Mesendoderm (in vitro differentiated cells): ENCODE data around the gene GMFB.
A peak's percentile ranks its signal among the peaks of the same experiment; 100 is the strongest.

Experiments used
- DNase-seq: peaks from one replicate; pipeline ENCODE4 v3.0.0; 2013
- H2AK5ac ChIP-seq: 2 replicates; pipeline ENCODE4 v1.6.1; 2013; ENCODE audit warnings: low read length, inconsistent platforms
- H2BK120ac ChIP-seq: 2 replicates; pipeline ENCODE4 v1.6.1; 2013; ENCODE audit warnings: low read depth, mild to moderate bottlenecking, low read length, moderate library complexity, mixed read lengths
- H2BK15ac ChIP-seq: replicated peaks from 2 replicates; pipeline ENCODE4 v1.6.1; 2013; ENCODE audit warnings: low read depth, mild to moderate bottlenecking, moderate library complexity
- H2BK5ac ChIP-seq: 2 replicates; pipeline ENCODE4 v1.6.1; 2013; ENCODE audit warnings: low read length, inconsistent platforms
- H3K18ac ChIP-seq: 2 replicates; pipeline ENCODE4 v1.6.1; 2013; ENCODE audit warnings: mild to moderate bottlenecking, low read length, mixed read lengths
- H3K23ac ChIP-seq: one replicate; pipeline ENCODE4 v1.6.1; 2013; ENCODE audit warnings: low read length
- H3K27ac ChIP-seq: 2 replicates; pipeline ENCODE4 v1.5.1; 2013; ENCODE audit warnings: low read depth, mild to moderate bottlenecking, inconsistent platforms, low read length, moderate library complexity
- H3K27me3 ChIP-seq: 2 replicates; pipeline ENCODE4 v1.6.1; 2013; ENCODE audit warnings: low read length, control low read depth, mild to moderate bottlenecking, inconsistent platforms; ENCODE audit not compliant: insufficient read depth, poor library complexity
- H3K36me3 ChIP-seq: 2 replicates; pipeline ENCODE4 v1.6.1; 2013; ENCODE audit warnings: low read length, inconsistent platforms; ENCODE audit not compliant: control insufficient read depth, insufficient read depth
- H3K4ac ChIP-seq: one replicate; pipeline ENCODE4 v1.6.1; 2013; ENCODE audit warnings: low read depth, mild to moderate bottlenecking, low read length, moderate library complexity
- H3K4me1 ChIP-seq: 2 replicates; pipeline ENCODE4 v1.6.1; 2013; ENCODE audit warnings: low read depth, low read length, inconsistent platforms; ENCODE audit not compliant: control insufficient read depth
- H3K4me2 ChIP-seq: 2 replicates; pipeline ENCODE4 v1.6.1; 2013; ENCODE audit warnings: low read length
- H3K4me3 ChIP-seq: 2 replicates; pipeline ENCODE4 v1.5.1; 2013; ENCODE audit warnings: mild to moderate bottlenecking, low read length
- H3K56ac ChIP-seq: one replicate; pipeline ENCODE4 v1.6.1; 2013; ENCODE audit warnings: low read length
- H3K79me1 ChIP-seq: 2 replicates; pipeline ENCODE4 v1.6.1; 2013; ENCODE audit warnings: low read length, inconsistent platforms
- H3K79me2 ChIP-seq: 2 replicates; pipeline ENCODE4 v1.6.1; 2013; ENCODE audit warnings: mild to moderate bottlenecking, low read length; ENCODE audit not compliant: control insufficient read depth, insufficient read depth
- H3K9ac ChIP-seq: 2 replicates; pipeline ENCODE4 v1.6.1; 2013; ENCODE audit warnings: low read length, inconsistent platforms
- H4K5ac ChIP-seq: one replicate; pipeline ENCODE4 v1.6.1; 2013; ENCODE audit warnings: low read length
- H4K8ac ChIP-seq: one replicate; pipeline ENCODE4 v1.6.1; 2013; ENCODE audit warnings: low read depth, mild to moderate bottlenecking, control low read depth, low read length, moderate library complexity
- WGBS: extraction: QIAGEN DNeasy Blood & Tissue Kit; methylation state at CpG from one replicate; pipeline ENCODE4 v1.1.7; 2013; ENCODE audit warnings: low lambda C conversion rate, missing lambda C conversion rate; ENCODE audit not compliant: insufficient coverage; ENCODE audit errors: extremely low coverage; 5-methylcytosine and 5-hydroxymethylcytosine counted together

The GMFB gene

GRCh38 chr14:54500744-54501143 is 12.0 kb upstream of the GMFB start:
- H3K56ac ChIP-seq, result no peak overlapping the region
- no peaks in the 10 kb centered on the region for H3K27me3 ChIP-seq
- H4K8ac ChIP-seq, result no peak overlapping the region
- H3K4ac ChIP-seq, result no peak overlapping the region
- H3K23ac ChIP-seq, result no peak overlapping the region
- DNase-seq, result no peak
- no peak overlapping the region for H3K4me3 ChIP-seq
- H3K9ac ChIP-seq, result no peak overlapping the region
- no peaks in the 10 kb centered on the region for H3K79me1 ChIP-seq
- no peak overlapping the region for H2BK120ac ChIP-seq
- H3K4me1 ChIP-seq, result no peaks in the 10 kb centered on the region
- no peak overlapping the region for H3K27ac ChIP-seq
- no peak overlapping the region for H3K18ac ChIP-seq
- H2BK15ac ChIP-seq, result no peak overlapping the region
- no peak overlapping the region for H4K5ac ChIP-seq
- H3K36me3 ChIP-seq, result no peaks in the 10 kb centered on the region
- WGBS, result no CpG with 5 or more reads among the region's 3 CpGs
- no peaks in the 10 kb centered on the region for H3K79me2 ChIP-seq
- no peak overlapping the region for H3K4me2 ChIP-seq
- no peak overlapping the region for H2AK5ac ChIP-seq
- no peak overlapping the region for H2BK5ac ChIP-seq

GRCh38 chr14:54498579-54498978 is 9.8 kb upstream of the GMFB start:
- H3K79me1 ChIP-seq, result no peaks in the 10 kb centered on the region
- H3K4me3 ChIP-seq, result no peak overlapping the region
- H4K5ac ChIP-seq, result no peak overlapping the region
- WGBS, result no CpG with 5 or more reads among the region's 7 CpGs
- H3K79me2 ChIP-seq, result no peaks in the 10 kb centered on the region
- no peak for DNase-seq
- no peak overlapping the region for H3K18ac ChIP-seq
- H2AK5ac ChIP-seq, result no peak overlapping the region
- no peak overlapping the region for H3K27ac ChIP-seq
- no peak overlapping the region for H3K56ac ChIP-seq
- no peak overlapping the region for H3K4ac ChIP-seq
- no peak overlapping the region for H2BK120ac ChIP-seq
- no peaks in the 10 kb centered on the region for H3K27me3 ChIP-seq
- H3K36me3 ChIP-seq, result no peaks in the 10 kb centered on the region
- no peak overlapping the region for H4K8ac ChIP-seq
- H2BK5ac ChIP-seq, result no peak overlapping the region
- no peak overlapping the region for H3K23ac ChIP-seq
- H2BK15ac ChIP-seq, result no peak overlapping the region
- H3K9ac ChIP-seq, result no peak overlapping the region
- H3K4me2 ChIP-seq, result no peak overlapping the region
- no peaks in the 10 kb centered on the region for H3K4me1 ChIP-seq

GRCh38 chr14:54498095-54498531 is 9.3 kb upstream of the GMFB start:
- no peak overlapping the region for H2BK120ac ChIP-seq
- no peaks in the 10 kb centered on the region for H3K79me2 ChIP-seq
- H3K79me1 ChIP-seq, result no peaks in the 10 kb centered on the region
- H4K5ac ChIP-seq, result no peak overlapping the region
- no peak overlapping the region for H3K9ac ChIP-seq
- H3K4me2 ChIP-seq, result no peak overlapping the region
- H3K27me3 ChIP-seq, result no peaks in the 10 kb centered on the region
- no peak overlapping the region for H2BK15ac ChIP-seq
- H3K36me3 ChIP-seq, result no peaks in the 10 kb centered on the region
- no peak overlapping the region for H3K27ac ChIP-seq
- DNase-seq, result no peak
- H3K4me1 ChIP-seq, result no peaks in the 10 kb centered on the region
- no CpG with 5 or more reads among the region's 5 CpGs for WGBS
- no peak overlapping the region for H3K4me3 ChIP-seq
- H4K8ac ChIP-seq, result no peak overlapping the region
- H3K18ac ChIP-seq, result no peak overlapping the region
- H3K4ac ChIP-seq, result no peak overlapping the region
- no peak overlapping the region for H2AK5ac ChIP-seq
- no peak overlapping the region for H2BK5ac ChIP-seq
- no peak overlapping the region for H3K56ac ChIP-seq
- H3K23ac ChIP-seq, result no peak overlapping the region

- H3K4ac ChIP-seq, result no peak overlapping the region
- H3K79me2 ChIP-seq, result no peaks in the 10 kb centered on the region
- no peaks in the 10 kb centered on the region for H3K79me1 ChIP-seq
- H3K56ac ChIP-seq, result no peak overlapping the region
- H3K36me3 ChIP-seq, result no peaks in the 10 kb centered on the region
- H2BK5ac ChIP-seq, result no peak overlapping the region
- no peak overlapping the region for H3K9ac ChIP-seq
- no peak overlapping the region for H3K23ac ChIP-seq
- peak; percentile 42 for DNase-seq
- no peak overlapping the region for H3K27ac ChIP-seq
- no peak overlapping the region for H2AK5ac ChIP-seq
- no peak overlapping the region for H2BK120ac ChIP-seq
- no peaks in the 10 kb centered on the region for H3K4me1 ChIP-seq
- no peak overlapping the region for H4K8ac ChIP-seq
- no peaks in the 10 kb centered on the region for H3K27me3 ChIP-seq
- no peak overlapping the region for H3K4me3 ChIP-seq
- H2BK15ac ChIP-seq, result no peak overlapping the region
- H4K5ac ChIP-seq, result no peak overlapping the region
- no peak overlapping the region for H3K18ac ChIP-seq
- H3K4me2 ChIP-seq, result no peak overlapping the region
- WGBS, result no CpG with 5 or more reads among the region's 2 CpGs
These were observed 8.4 kb upstream of the GMFB start for GRCh38 chr14:54497224-54497623.

GRCh38 chr14:54493293-54493692 is 4.5 kb upstream of the GMFB start:
- Histone ChIP-seq H3K56ac (peak overlapping the region; percentile 26), H3K27ac (no peak overlapping the region), H3K18ac (no peak overlapping the region), H2BK5ac (no peak overlapping the region), H3K4ac (no peak overlapping the region), H3K4me3 (no peak overlapping the region), H3K4me1 (peaks cover 6% of the 10 kb centered on the region), H3K79me1 (no peaks in the 10 kb centered on the region), H3K9ac (no peak overlapping the region), H3K23ac (no peak overlapping the region), H3K27me3 (no peaks in the 10 kb centered on the region), H3K79me2 (peaks cover under 1% of the 10 kb centered on the region), H3K4me2 (no peak overlapping the region), H3K36me3 (no peaks in the 10 kb centered on the region), H2BK120ac (no peak overlapping the region), H2BK15ac (no peak overlapping the region), H2AK5ac (no peak overlapping the region), H4K5ac (no peak overlapping the region), H4K8ac (peak overlapping the region; percentile 66)
- WGBS, result no CpG with 5 or more reads among the region's 13 CpGs
- peak; percentile 74 for DNase-seq

- Histone ChIP-seq H3K27me3 (no peaks in the 10 kb centered on the region), H2BK120ac (peak overlapping the region; percentile 68), H3K4ac (peak overlapping the region; percentile 89), H4K8ac (no peak overlapping the region), H3K56ac (no peak overlapping the region), H3K27ac (peak overlapping the region; percentile 34), H3K79me2 (peaks cover 21% of the 10 kb centered on the region), H3K23ac (no peak overlapping the region), H2BK15ac (no peak overlapping the region), H4K5ac (no peak overlapping the region), H2AK5ac (no peak overlapping the region), H3K4me3 (no peak overlapping the region), H3K4me1 (peaks cover 6% of the 10 kb centered on the region), H3K18ac (peak overlapping the region; percentile 13), H2BK5ac (no peak overlapping the region), H3K36me3 (no peaks in the 10 kb centered on the region), H3K79me1 (no peaks in the 10 kb centered on the region), H3K4me2 (no peak overlapping the region), H3K9ac (no peak overlapping the region)
- peak; percentile 93 for DNase-seq
- WGBS, result no CpG with 5 or more reads among the region's 3 CpGs
These were observed 1.8 kb upstream of the GMFB start for GRCh38 chr14:54490445-54491175.
